Tibial artery (tissue), 4 donors: ENCODE data around the gene SORCS1.

ENCODE experiments used
- DNase-seq, 2 donors: peaks; one replicate each; pipeline ENCODE4 v3.0.0-alpha.2; 2019
- H3K27ac ChIP-seq, 2 donors: fragments of 200-600 bp; sonication (generic) in 1 of 2; 1 replicate in 1 of 2; 2 replicates in 1 of 2; pipeline ENCODE4 v1.5.1; 2018 to 2019; ENCODE audit warnings: mild to moderate bottlenecking in 1 of 2
- H3K27me3 ChIP-seq, 2 donors: fragments of 200-600 bp; sonication (generic) in 1 of 2; one replicate each; pipeline versions ENCODE4 v1.5.1 to v1.6.0; 2016 to 2019
- H3K36me3 ChIP-seq, 3 donors: fragments of 200-600 bp; sonication (generic) in 2 of 3; one replicate each; pipeline ENCODE4 v1.5.1; 2016 to 2019; ENCODE audit warnings: mild to moderate bottlenecking in 2 of 3
- H3K4me1 ChIP-seq, 4 donors: fragments of 200-600 bp; sonication (generic) in 2 of 4; 1 replicate in 3 of 4; 2 replicates in 1 of 4; pipeline ENCODE4 v1.5.1; 2016 to 2019
- H3K4me3 ChIP-seq, 2 donors: fragments of 200-600 bp; sonication (generic) in 1 of 2; 1 replicate in 1 of 2; 2 replicates in 1 of 2; pipeline ENCODE4 v1.5.1; 2018 to 2019; ENCODE audit warnings: mild to moderate bottlenecking in 2 of 2
- H3K9me3 ChIP-seq, 3 donors: fragments of 200-600 bp; sonication (generic) in 1 of 3; one replicate each; pipeline ENCODE4 v1.5.1; 2016 to 2019
- CTCF ChIP-seq, 2 experiments: fragments of 200-600 bp in 1 of 2; fragments of 450-650 bp in 1 of 2; IDR thresholded peaks; one replicate each; pipeline ENCODE4 v1.5.1; 2017 to 2019; ENCODE audit warnings: antibody characterized with exemption in 2 of 2, mild to moderate bottlenecking in 1 of 2, moderate library complexity in 1 of 2
- intact Hi-C: fragments of 100-400 bp; cut with DNase I; formaldehyde crosslinking; loops from one replicate; pipeline ENCODE4 v1.15.0; 2023; ENCODE audit warnings: low total_unique reads

The SORCS1 gene

DNA sequence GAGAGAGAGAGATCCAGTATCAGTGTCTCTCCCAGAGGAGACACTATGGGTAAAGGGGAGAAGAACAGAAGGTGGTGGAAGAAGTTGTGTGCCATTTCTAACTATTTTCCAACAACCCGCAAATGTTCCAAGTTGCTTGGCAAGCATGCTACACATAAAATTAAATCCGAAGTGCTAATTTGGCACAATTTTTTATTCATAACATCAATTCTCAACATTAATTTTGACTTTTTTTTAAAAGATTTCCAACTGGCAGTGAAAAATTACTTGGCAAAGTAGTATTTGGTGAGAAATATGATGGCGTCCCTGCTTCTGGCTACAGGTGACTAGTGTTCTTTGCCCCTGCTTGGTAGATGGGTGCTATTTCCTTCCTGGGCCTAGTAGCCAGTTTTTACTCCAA, 622.0 kb downstream of the SORCS1 start:
- H3K36me3 ChIP-seq, result no peaks in the 10 kb centered on the region
- H3K27me3 ChIP-seq, result no peaks in the 10 kb centered on the region
- no peaks in the 10 kb centered on the region for H3K4me1 ChIP-seq
- H3K4me3 ChIP-seq, result no peak overlapping the region
- no peaks in the 10 kb centered on the region for H3K9me3 ChIP-seq
- no peak overlapping the region for H3K27ac ChIP-seq
- no peak for TF ChIP-seq CTCF (IDR thresholded peaks at IDR 0.05)
- DNase-seq, result no peak
- intact Hi-C loops, result no loop called here

DNA sequence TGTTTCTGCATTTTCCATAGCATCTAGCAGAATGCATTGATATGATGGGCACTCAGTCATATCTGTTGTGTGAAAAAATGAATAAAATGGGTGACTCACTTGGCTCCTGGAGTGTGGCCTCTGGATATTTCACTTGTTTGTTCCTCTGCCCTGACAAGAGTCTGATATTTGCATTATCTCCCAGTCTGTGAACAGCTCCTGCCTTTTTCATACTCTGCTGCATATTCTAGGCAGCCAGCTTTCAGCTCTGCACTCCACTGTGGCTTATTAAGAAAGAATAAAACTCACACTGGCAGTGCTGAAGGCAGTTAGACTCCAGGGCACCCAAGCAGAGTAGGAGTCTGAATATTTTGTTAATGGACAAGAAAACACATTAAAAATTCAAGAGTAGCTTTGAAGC, 623.9 kb downstream of the SORCS1 start:
- H3K36me3 ChIP-seq, result no peaks in the 10 kb centered on the region
- no peak overlapping the region for H3K4me3 ChIP-seq
- H3K4me1 ChIP-seq, result no peaks in the 10 kb centered on the region
- H3K9me3 ChIP-seq, result no peaks in the 10 kb centered on the region
- TF ChIP-seq CTCF (IDR thresholded peaks at IDR 0.05), result no peak
- intact Hi-C loops, result no loop called here
- H3K27me3 ChIP-seq, result no peaks in the 10 kb centered on the region
- no peak for DNase-seq
- no peak overlapping the region for H3K27ac ChIP-seq

GRCh38 chr10:106537866-106538265, 626.6 kb downstream of the SORCS1 start:
- Histone ChIP-seq H3K9me3 (no peaks in the 10 kb centered on the region), H3K27me3 (no peaks in the 10 kb centered on the region), H3K4me1 (no peaks in the 10 kb centered on the region), H3K36me3 (no peaks in the 10 kb centered on the region), H3K27ac (no peak overlapping the region), H3K4me3 (no peak overlapping the region)
- intact Hi-C loops, result no loop called here
- DNase-seq, result no peak
- TF ChIP-seq CTCF (IDR thresholded peaks at IDR 0.05), result no peak

DNA sequence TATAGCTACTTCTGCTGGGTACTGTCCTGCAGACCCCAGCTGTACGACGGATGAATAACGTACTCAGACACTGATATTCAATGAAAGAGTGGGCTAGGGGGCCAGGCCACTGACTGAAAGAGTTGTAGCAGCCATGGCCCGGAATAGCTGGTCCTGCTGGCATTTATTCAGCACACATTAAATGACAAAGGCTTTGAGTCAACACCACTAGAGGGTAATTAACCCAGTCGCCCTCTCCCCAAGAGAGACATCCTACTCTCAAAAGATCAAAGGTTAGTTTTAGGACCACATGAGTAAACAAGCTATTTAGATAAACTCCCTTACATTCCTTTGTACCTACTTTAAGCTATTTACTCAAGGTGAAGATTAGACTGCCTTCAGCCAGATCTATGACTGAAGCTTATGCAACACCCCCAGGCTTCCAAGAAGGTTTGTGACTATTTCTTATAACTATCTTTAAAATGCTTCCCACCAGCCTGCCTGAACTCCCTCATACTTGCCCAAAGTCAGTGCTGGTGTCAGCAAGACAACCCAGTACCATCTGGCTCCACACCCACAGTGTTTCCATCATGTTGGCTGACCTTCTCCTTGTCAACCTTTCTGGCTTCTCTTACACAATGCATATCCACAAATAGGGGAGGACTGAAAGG, 629.1 kb downstream of the SORCS1 start:
- H3K27me3 ChIP-seq, result no peaks in the 10 kb centered on the region
- TF ChIP-seq CTCF (IDR thresholded peaks at IDR 0.05), result no peak
- H3K27ac ChIP-seq, result no peak overlapping the region
- no peak for DNase-seq
- intact Hi-C loops, result no loop called here
- no peaks in the 10 kb centered on the region for H3K4me1 ChIP-seq
- H3K36me3 ChIP-seq, result no peaks in the 10 kb centered on the region
- H3K4me3 ChIP-seq, result no peak overlapping the region
- no peaks in the 10 kb centered on the region for H3K9me3 ChIP-seq

GRCh38 chr10:106534441-106534840, 630.1 kb downstream of the SORCS1 start:
- Histone ChIP-seq H3K4me3 (no peak overlapping the region), H3K27me3 (no peaks in the 10 kb centered on the region), H3K4me1 (no peaks in the 10 kb centered on the region), H3K36me3 (no peaks in the 10 kb centered on the region), H3K27ac (no peak overlapping the region), H3K9me3 (no peaks in the 10 kb centered on the region)
- intact Hi-C loops, result no loop called here
- TF ChIP-seq CTCF (IDR thresholded peaks at IDR 0.05), result no peak
- no peak for DNase-seq

DNA sequence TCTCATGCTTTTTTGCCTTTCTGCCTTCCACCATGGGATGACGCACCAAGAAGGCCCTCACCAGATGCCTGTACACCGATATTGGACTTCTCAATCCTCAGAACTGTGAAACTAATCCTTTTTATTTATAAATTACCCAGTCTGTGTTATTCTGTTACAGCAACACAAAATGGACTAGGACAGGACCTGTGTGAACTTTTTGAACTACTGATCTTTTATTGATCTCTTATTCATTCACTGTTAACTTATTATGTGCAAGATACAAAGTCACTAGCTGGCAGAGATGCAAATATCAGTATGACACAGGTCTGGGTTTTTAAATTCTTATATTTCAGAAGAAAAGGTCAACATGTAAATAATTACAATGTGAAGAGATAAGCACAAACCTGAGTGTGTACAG, 635.8 kb downstream of the SORCS1 start:
- no peak for TF ChIP-seq CTCF (IDR thresholded peaks at IDR 0.05)
- no peaks in the 10 kb centered on the region for H3K36me3 ChIP-seq
- no peak overlapping the region for H3K27ac ChIP-seq
- H3K4me3 ChIP-seq, result no peak overlapping the region
- intact Hi-C loops, result no loop called here
- no peaks in the 10 kb centered on the region for H3K4me1 ChIP-seq
- DNase-seq, result no peak
- H3K27me3 ChIP-seq, result no peaks in the 10 kb centered on the region
- H3K9me3 ChIP-seq, result no peaks in the 10 kb centered on the region
